Measurements from ENCODE around the gene NDRG2.
A peak's percentile ranks its signal among the peaks of the same experiment; 100 is the strongest.
"Not testable (repeated sequence)": the region's sequence is repeated elsewhere in the genome, so short reads cannot be mapped to it uniquely, and the experiment has no call there.

The NDRG2 gene

GRCh38 chr14:20997564-20997963 lies 27.3 kb downstream of the NDRG2 start:
- TF ChIP-seq CTCF (conservative IDR thresholded peaks at IDR 0.05) = no peak

GRCh38 chr14:20997115-20997514 lies 27.7 kb downstream of the NDRG2 start:
- H3K27ac ChIP-seq = no peak overlapping the region
- no peak for TF ChIP-seq CTCF (conservative IDR thresholded peaks at IDR 0.05)

More at GRCh38 chr14:20997564-20997963, 27.3 kb downstream of the NDRG2 start:
- peak overlapping the region; percentile 14; the same call in 1 of the 2 replicates for H3K27ac ChIP-seq

GRCh38 chr14:20996521-20996920 lies 28.3 kb downstream of the NDRG2 start:
- no peak for TF ChIP-seq CTCF (conservative IDR thresholded peaks at IDR 0.05)
- H3K27ac ChIP-seq = no peak overlapping the region

GRCh38 chr14:20989787-20990600 lies 34.9 kb downstream of the NDRG2 start, which contains the start of gene METTL17:
Gene METTL17, plus strand, starts transcription at chr14:20989980. Its CDS starts 23 bp downstream, at chr14:20990003.
- peak; percentile 70 for TF ChIP-seq CTCF (conservative IDR thresholded peaks at IDR 0.05)
- peak within 1 kb of the TSS; percentile 81 for H3K27ac ChIP-seq

- no peak for TF ChIP-seq CTCF (conservative IDR thresholded peaks at IDR 0.05)
- peak overlapping the region; percentile 81 for H3K27ac ChIP-seq
Measured at GRCh38 chr14:20989471-20989786, 35.4 kb downstream of the NDRG2 start.

- TF ChIP-seq CTCF (conservative IDR thresholded peaks at IDR 0.05) = no peak
Measured at GRCh38 chr14:20988717-20989470, 36.0 kb downstream of the NDRG2 start.

GRCh38 chr14:20986811-20987210 lies 38.0 kb downstream of the NDRG2 start:
- no peak overlapping the region for H3K27ac ChIP-seq
- TF ChIP-seq CTCF (conservative IDR thresholded peaks at IDR 0.05) = no peak

More at GRCh38 chr14:20988717-20989470, 36.0 kb downstream of the NDRG2 start:
- peak overlapping the region; percentile 81 for H3K27ac ChIP-seq

GRCh38 chr14:20985650-20986049 lies 39.2 kb downstream of the NDRG2 start:
- H3K27ac ChIP-seq = not testable (repeated sequence)

All from VCaP (cell line).